ENCODE results near the gene SAV1.

Gene SAV1

DNA sequence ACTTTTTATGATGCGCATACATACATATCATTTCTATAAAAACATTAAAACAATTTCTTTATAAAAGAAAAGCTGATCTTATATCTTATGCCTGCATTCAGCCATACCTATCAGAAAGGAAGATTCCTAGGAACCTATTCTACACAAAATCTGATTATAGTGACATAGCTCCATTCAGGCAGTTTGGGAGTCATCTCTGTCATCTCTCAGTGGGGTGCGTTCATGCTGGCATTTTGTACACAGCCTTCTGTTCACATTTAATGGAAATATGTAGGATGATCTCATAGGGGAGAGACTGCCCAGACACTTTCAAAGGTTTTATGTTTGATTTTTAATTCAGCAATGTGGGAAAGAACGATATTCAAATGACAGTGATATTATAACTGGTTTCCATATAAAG, 55.3 kb downstream of the SAV1 start:
- no peak for DNase-seq (ENCODE audit: low read depth)
- H3K4me3 ChIP-seq (ENCODE audit: control insufficient read depth, low read depth, low read length) = no peak overlapping the region
- TF ChIP-seq CTCF (IDR thresholded peaks at IDR 0.05; ENCODE audit: control insufficient read depth, insufficient read depth, low read depth, low read length, missing control alignments) = no peak

GRCh38 chr14:50610465-50610864, 57.6 kb downstream of the SAV1 start:
- H3K4me3 ChIP-seq (ENCODE audit: control insufficient read depth, low read depth, low read length) = no peak overlapping the region
- no peak for DNase-seq (ENCODE audit: low read depth)

GRCh38 chr14:50608302-50608851, 59.7 kb downstream of the SAV1 start:
- no peak for TF ChIP-seq CTCF (IDR thresholded peaks at IDR 0.05; ENCODE audit: control insufficient read depth, insufficient read depth, low read depth, low read length, missing control alignments)
- no peak for DNase-seq (ENCODE audit: low read depth)
- no peak overlapping the region for H3K4me3 ChIP-seq (ENCODE audit: control insufficient read depth, low read depth, low read length)

More at GRCh38 chr14:50610465-50610864, 57.6 kb downstream of the SAV1 start:
- TF ChIP-seq CTCF (IDR thresholded peaks at IDR 0.05; ENCODE audit: control insufficient read depth, insufficient read depth, low read depth, low read length, missing control alignments) = no peak

DNA sequence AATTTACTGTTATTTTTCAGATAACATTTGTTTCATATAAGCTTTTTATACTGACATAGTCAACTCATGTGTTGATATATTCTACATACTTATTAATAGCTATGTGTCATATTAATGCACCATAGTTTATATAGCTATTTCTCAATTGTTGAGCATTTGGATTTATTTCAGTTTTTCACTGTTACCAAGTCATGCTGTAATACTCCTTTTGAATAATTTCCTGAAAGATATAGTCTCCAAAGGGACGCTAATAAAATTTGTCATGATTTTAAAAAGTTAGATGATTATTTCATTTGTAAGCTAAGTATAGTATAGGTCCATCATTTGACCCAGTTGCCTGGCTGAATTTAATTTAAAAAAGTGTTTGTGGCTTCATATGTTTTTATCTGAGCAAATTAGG, 60.3 kb downstream of the SAV1 start:
- no peak overlapping the region for H3K4me3 ChIP-seq (ENCODE audit: control insufficient read depth, low read depth, low read length)
- DNase-seq (ENCODE audit: low read depth) = no peak
- TF ChIP-seq CTCF (IDR thresholded peaks at IDR 0.05; ENCODE audit: control insufficient read depth, insufficient read depth, low read depth, low read length, missing control alignments) = no peak

DNA sequence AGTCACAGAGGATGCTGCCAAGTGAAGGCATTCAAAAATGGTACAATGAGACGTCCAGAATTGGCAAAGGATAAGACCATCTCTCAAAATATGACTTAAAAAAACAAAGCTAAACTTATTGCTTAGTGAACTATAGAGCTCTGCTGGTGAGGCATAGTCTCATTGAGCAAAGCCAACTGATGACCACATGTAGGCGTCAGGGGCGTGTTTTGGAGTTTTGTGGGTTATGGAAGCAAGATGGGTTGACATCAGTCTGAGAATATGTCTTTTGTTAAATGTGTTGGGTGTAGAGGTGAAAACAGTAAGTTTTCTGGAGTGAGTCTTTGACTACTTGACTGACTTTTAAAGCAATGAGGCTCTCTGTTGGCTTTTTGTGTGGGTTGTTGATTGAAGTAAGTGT, 60.9 kb downstream of the SAV1 start:
- TF ChIP-seq CTCF (IDR thresholded peaks at IDR 0.05; ENCODE audit: control insufficient read depth, insufficient read depth, low read depth, low read length, missing control alignments) = no peak
- H3K4me3 ChIP-seq (ENCODE audit: control insufficient read depth, low read depth, low read length) = no peak overlapping the region
- peak; percentile 73 for DNase-seq (ENCODE audit: low read depth)

DNA sequence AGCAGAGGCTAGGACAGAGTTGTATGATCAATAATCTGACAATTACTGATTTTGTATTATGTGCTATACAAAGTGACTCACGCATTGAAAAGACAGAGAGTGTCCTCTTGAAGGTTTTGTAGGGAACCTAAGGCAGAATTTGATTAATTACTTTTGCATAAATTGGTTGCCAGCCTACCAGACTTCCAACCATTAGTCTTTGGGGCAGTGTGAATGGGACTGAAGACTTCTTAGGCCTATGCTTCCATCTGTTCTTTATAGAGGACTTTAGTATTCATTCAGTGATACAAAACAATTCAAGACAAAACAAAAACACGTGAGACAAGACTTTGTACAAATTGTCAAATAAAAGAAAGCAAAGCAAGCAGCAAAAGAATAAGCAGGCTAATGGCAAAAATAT, 61.6 kb downstream of the SAV1 start:
- TF ChIP-seq CTCF (IDR thresholded peaks at IDR 0.05; ENCODE audit: control insufficient read depth, insufficient read depth, low read depth, low read length, missing control alignments) = no peak

DNA sequence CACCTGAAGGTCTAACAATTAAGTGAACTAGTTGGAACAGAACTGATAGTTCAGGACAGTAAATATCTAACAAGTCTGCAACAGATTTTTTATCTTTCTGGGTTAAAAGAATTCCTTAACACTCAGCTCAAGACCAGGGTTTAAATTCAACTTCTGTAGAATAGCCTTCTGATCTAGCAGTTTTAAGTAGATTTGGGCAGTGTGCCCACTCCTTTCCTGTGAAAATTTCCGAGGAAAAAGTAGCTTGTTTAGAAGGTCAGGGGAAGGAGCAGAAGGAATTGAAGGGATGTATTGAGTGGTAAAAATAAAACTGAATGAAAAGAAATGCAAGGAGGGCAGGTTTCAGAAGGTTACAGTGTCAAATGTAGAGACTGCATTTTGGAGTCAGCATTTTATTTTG, 62.3 kb downstream of the SAV1 start:
- DNase-seq (ENCODE audit: low read depth) = no peak
- no peak for TF ChIP-seq CTCF (IDR thresholded peaks at IDR 0.05; ENCODE audit: control insufficient read depth, insufficient read depth, low read depth, low read length, missing control alignments)
- H3K4me3 ChIP-seq (ENCODE audit: control insufficient read depth, low read depth, low read length) = no peak overlapping the region

More for the DNA sequence above, 61.6 kb downstream of the SAV1 start:
- no peak overlapping the region for H3K4me3 ChIP-seq (ENCODE audit: control insufficient read depth, low read depth, low read length)
- no peak for DNase-seq (ENCODE audit: low read depth)
